Activated CD8-positive, alpha-beta memory T cell treated with anti-CD3 and anti-CD28 coated beads for 36 hours (primary cell): ENCODE results near the gene CNNM1. TPM values are rescaled to one million over a fixed set of nuclear protein-coding genes. Genes with fewer than 3 reads are reported as not detected.

Experiments used
- CTCF ChIA-PET: fragments of 350-600 bp; sonication (Branson Sonifier 250); formaldehyde crosslinking; loops from one replicate; lab custom pipeline; 2021; ENCODE audit warnings: antibody characterized with exemption; lab: Charles Lee
- POLR2A ChIA-PET: fragments of 350-600 bp; sonication (Branson Sonifier 250); formaldehyde crosslinking; loops from one replicate; lab custom pipeline; 2021; ENCODE audit warnings: antibody characterized with exemption; lab: Charles Lee
- total RNA-seq, 2 experiments: library from RNA; stranded (reverse); gene quantifications; one replicate each; pipeline ENCODE4 v1.2.3, GENCODE V29; 2021

Gene CNNM1
- total RNA-seq, 2 experiments from 2014 or later, result 0.23 to 0.38 TPM

GRCh38 chr10:99431190-99431760 is 102.1 kb downstream of the CNNM1 start:
- ChIA-PET CTCF (interaction anchor here (1.2 kb wide), 1 partner anchor 964 kb away, joined by 3 read pairs; no protein-coding TSS in a partner anchor), POLR2A (interaction anchor here (0.9 to 2.7 kb wide), 5 partner anchors 8 to 301 kb away, joined by 3 to 19 read pairs (median 4); partner anchors contain the start of genes COX15, CUTC and SLC25A28)

GRCh38 chr10:99432047-99432446 is 102.9 kb downstream of the CNNM1 start:
- CTCF ChIA-PET, result interaction anchor here (0.6 kb wide), 1 partner anchor 18 kb away, joined by 3 read pairs; no protein-coding TSS in a partner anchor
- POLR2A ChIA-PET, result interaction anchor here (2.3 kb wide), 1 partner anchor 300 kb away, joined by 11 read pairs; the partner anchor contains the start of genes COX15 and CUTC

GRCh38 chr10:99432881-99433280 is 103.7 kb downstream of the CNNM1 start:
- CTCF ChIA-PET, result no interaction called here
- POLR2A ChIA-PET, result no interaction called here

GRCh38 chr10:99433378-99434020 is 104.3 kb downstream of the CNNM1 start:
- ChIA-PET POLR2A (no interaction called here), CTCF (no interaction called here)

GRCh38 chr10:99435986-99436638 is 107.0 kb downstream of the CNNM1 start:
- ChIA-PET POLR2A (no interaction called here), CTCF (interaction anchor here (0.6 to 2.1 kb wide), 11 partner anchors 10 to 729 kb away, joined by 3 to 11 read pairs (median 3); partner anchors contain the start of gene ENTPD7)

GRCh38 chr10:99438890-99439289 is 109.7 kb downstream of the CNNM1 start:
- ChIA-PET POLR2A (no interaction called here), CTCF (no interaction called here)

GRCh38 chr10:99442394-99442793 is 113.2 kb downstream of the CNNM1 start:
- POLR2A ChIA-PET, result no interaction called here
- CTCF ChIA-PET, result no interaction called here

- POLR2A ChIA-PET, result no interaction called here
- CTCF ChIA-PET, result no interaction called here
These were observed 114.3 kb downstream of the CNNM1 start for GRCh38 chr10:99443500-99443899.

Other genes starting within 250 kb of the CNNM1 start
- not detected for gene HPSE2, start 93.5 kb upstream of the CNNM1 start, total RNA-seq
- 10 to 100 TPM; 34.3 to 41.4 TPM for gene GOT1, start 101.3 kb downstream of the CNNM1 start, total RNA-seq
- not detected for gene NKX2-3, start 203.6 kb downstream of the CNNM1 start, total RNA-seq